Placental pericyte (primary cell): Measurements from ENCODE around the gene NCBP3. TPM values are rescaled to one million over a fixed set of nuclear protein-coding genes. Genes with fewer than 3 reads are reported as not detected.

ENCODE experiments used
- total RNA-seq: library from RNA; depleted of rRNA; stranded (reverse); fragments of >200 nt; gene quantifications from 2 replicates; pipeline ENCODE4 v1.2.3, GENCODE V29; 2012

NCBP3 gene
- 17.3 and 25.1 TPM in 2 replicates for total RNA-seq

GRCh38 chr17:3845621-3846436 is at the start of gene NCBP3:
Gene NCBP3 (minus strand): TSS chr17:3846246. CDS start chr17:3846223, 23 bp downstream.

GRCh38 chr17:3893003-3893719 is 47.1 kb upstream of the NCBP3 start, which contains the start of gene CAMKK1:
Gene CAMKK1 (minus strand): TSS chr17:3893053. CDS start chr17:3885687, 7,366 bp downstream.

GRCh38 chr17:3800362-3801271 is 45.4 kb downstream of the NCBP3 start, which contains the start of gene ITGAE:
Gene ITGAE (minus strand): TSS chr17:3801188. CDS start chr17:3801144, 44 bp downstream.

Other genes with a start within 250 kb of the NCBP3 start
- 2.1 and 4.4 TPM in 2 replicates for gene TRPV1, start 236.8 kb downstream of the NCBP3 start, total RNA-seq
- 11.2 and 23.3 TPM in 2 replicates for gene SHPK, start 210.0 kb downstream of the NCBP3 start, total RNA-seq
- 15.7 and 74.2 TPM in 2 replicates for gene CTNS, start 209.5 kb downstream of the NCBP3 start, total RNA-seq
- 192 and 236 TPM in 2 replicates for gene TAX1BP3, start 177.7 kb downstream of the NCBP3 start, total RNA-seq
- gene EMC6, start 177.4 kb downstream of the NCBP3 start, total RNA-seq, result 9.9 and 12.0 TPM in 2 replicates
- 0.44 and 2.0 TPM in 2 replicates for gene P2RX5, start 150.1 kb downstream of the NCBP3 start, total RNA-seq
- gene HASPIN, start 122.3 kb downstream of the NCBP3 start, total RNA-seq, result 0.44 and 19.6 TPM in 2 replicates
- gene ITGAE, start 45.1 kb downstream of the NCBP3 start, total RNA-seq, result 4.2 and 15.0 TPM in 2 replicates
- 4.6 and 5.7 TPM in 2 replicates for gene CAMKK1, start 46.8 kb upstream of the NCBP3 start, total RNA-seq
- 5.3 and 8.5 TPM in 2 replicates for gene P2RX1, start 70.2 kb upstream of the NCBP3 start, total RNA-seq
- gene ATP2A3, start 118.2 kb upstream of the NCBP3 start, total RNA-seq, result 19.9 and 27.6 TPM in 2 replicates